ENCODE data around the gene GRIK4.

Gene GRIK4

GRCh38 chr11:120735035-120735434 lies 223.5 kb downstream of the GRIK4 start:
- H3K4me3 ChIP-seq (ENCODE audit: low read length, poor library complexity, severe bottlenecking): no peak overlapping the region
- no peak for TF ChIP-seq EZH2phosphoT487 (IDR thresholded peaks at IDR 0.05; ENCODE audit: borderline replicate concordance)
- TF ChIP-seq, protein P1, sequence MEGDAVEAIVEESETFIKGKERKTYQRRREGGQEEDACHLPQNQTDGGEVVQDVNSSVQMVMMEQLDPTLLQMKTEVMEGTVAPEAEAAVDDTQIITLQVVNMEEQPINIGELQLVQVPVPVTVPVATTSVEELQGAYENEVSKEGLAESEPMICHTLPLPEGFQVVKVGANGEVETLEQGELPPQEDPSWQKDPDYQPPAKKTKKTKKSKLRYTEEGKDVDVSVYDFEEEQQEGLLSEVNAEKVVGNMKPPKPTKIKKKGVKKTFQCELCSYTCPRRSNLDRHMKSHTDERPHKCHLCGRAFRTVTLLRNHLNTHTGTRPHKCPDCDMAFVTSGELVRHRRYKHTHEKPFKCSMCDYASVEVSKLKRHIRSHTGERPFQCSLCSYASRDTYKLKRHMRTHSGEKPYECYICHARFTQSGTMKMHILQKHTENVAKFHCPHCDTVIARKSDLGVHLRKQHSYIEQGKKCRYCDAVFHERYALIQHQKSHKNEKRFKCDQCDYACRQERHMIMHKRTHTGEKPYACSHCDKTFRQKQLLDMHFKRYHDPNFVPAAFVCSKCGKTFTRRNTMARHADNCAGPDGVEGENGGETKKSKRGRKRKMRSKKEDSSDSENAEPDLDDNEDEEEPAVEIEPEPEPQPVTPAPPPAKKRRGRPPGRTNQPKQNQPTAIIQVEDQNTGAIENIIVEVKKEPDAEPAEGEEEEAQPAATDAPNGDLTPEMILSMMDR (conservative IDR thresholded peaks at IDR 0.05; ENCODE audit: low read length): no peak
- no peaks in the 10 kb centered on the region for H3K27me3 ChIP-seq (ENCODE audit: insufficient read depth, low read length, poor library complexity, severe bottlenecking)
- H3K36me3 ChIP-seq (ENCODE audit: insufficient read depth, low read length): no peaks in the 10 kb centered on the region
- H3K4me1 ChIP-seq (ENCODE audit: insufficient read depth, low read length, poor library complexity, severe bottlenecking): no peaks in the 10 kb centered on the region
- no peak overlapping the region for H3K4me2 ChIP-seq (ENCODE audit: low read depth, low read length, poor library complexity, severe bottlenecking)
- H3K9me2 ChIP-seq (replicated peaks; ENCODE audit: low read depth, low read length): no peaks in the 10 kb centered on the region
- H3F3A ChIP-seq (ENCODE audit: low read depth): no peaks in the 10 kb centered on the region
- no peaks in the 10 kb centered on the region for H3K79me2 ChIP-seq (ENCODE audit: insufficient read depth, low read length)
- no peaks in the 10 kb centered on the region for H3K9me3 ChIP-seq (ENCODE audit: insufficient read depth, low read depth, low read length)
- H4K20me1 ChIP-seq (ENCODE audit: insufficient read depth, low read length, poor library complexity, severe bottlenecking): no peaks in the 10 kb centered on the region
- no peak overlapping the region for H3K9ac ChIP-seq (ENCODE audit: low read depth, low read length, poor library complexity, severe bottlenecking)
- no peak overlapping the region for H2AFZ ChIP-seq (ENCODE audit: low read length)

GRCh38 chr11:120738516-120739046 lies 227.0 kb downstream of the GRIK4 start:
- no peak overlapping the region for H2AFZ ChIP-seq (ENCODE audit: low read length)
- no peak overlapping the region for H3K9ac ChIP-seq (ENCODE audit: low read depth, low read length, poor library complexity, severe bottlenecking)
- TF ChIP-seq EZH2phosphoT487 (IDR thresholded peaks at IDR 0.05; ENCODE audit: borderline replicate concordance): no peak
- no peaks in the 10 kb centered on the region for H3K36me3 ChIP-seq (ENCODE audit: insufficient read depth, low read length)
- H3K4me2 ChIP-seq (ENCODE audit: low read depth, low read length, poor library complexity, severe bottlenecking): no peak overlapping the region
- H3K9me3 ChIP-seq (ENCODE audit: insufficient read depth, low read depth, low read length): no peaks in the 10 kb centered on the region
- no peaks in the 10 kb centered on the region for H3K27me3 ChIP-seq (ENCODE audit: insufficient read depth, low read length, poor library complexity, severe bottlenecking)
- H3F3A ChIP-seq (ENCODE audit: low read depth): no peaks in the 10 kb centered on the region
- H3K9me2 ChIP-seq (replicated peaks; ENCODE audit: low read depth, low read length): no peaks in the 10 kb centered on the region
- no peaks in the 10 kb centered on the region for H4K20me1 ChIP-seq (ENCODE audit: insufficient read depth, low read length, poor library complexity, severe bottlenecking)
- no peaks in the 10 kb centered on the region for H3K4me1 ChIP-seq (ENCODE audit: insufficient read depth, low read length, poor library complexity, severe bottlenecking)
- H3K4me3 ChIP-seq (ENCODE audit: low read length, poor library complexity, severe bottlenecking): no peak overlapping the region
- H3K79me2 ChIP-seq (ENCODE audit: insufficient read depth, low read length): no peaks in the 10 kb centered on the region

DNA sequence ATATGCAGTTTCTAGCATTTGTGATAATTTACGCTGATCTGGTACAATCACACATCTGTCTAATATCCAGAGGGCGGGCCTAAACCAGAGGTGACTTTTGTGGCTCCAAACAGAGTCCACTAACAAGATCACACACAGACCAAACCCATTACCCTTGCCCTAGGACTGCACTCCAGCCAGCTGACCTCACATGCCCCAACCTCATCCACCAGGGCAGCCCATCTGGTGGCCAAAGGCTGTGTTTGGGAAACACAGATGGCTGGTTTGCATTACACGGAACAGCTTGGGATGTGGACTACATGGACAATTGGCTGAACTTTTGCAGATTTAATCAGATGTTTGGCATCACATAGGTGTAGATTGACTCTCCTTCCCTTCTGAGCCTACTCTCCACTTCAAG lies 228.2 kb downstream of the GRIK4 start:
- Histone ChIP-seq H3K4me3 (ENCODE audit: low read length, poor library complexity, severe bottlenecking) (no peak overlapping the region), H2AFZ (ENCODE audit: low read length) (no peak overlapping the region), H3K9ac (ENCODE audit: low read depth, low read length, poor library complexity, severe bottlenecking) (no peak overlapping the region), H3K9me2 (replicated peaks; ENCODE audit: low read depth, low read length) (no peaks in the 10 kb centered on the region), H3K27me3 (ENCODE audit: insufficient read depth, low read length, poor library complexity, severe bottlenecking) (no peaks in the 10 kb centered on the region), H3F3A (ENCODE audit: low read depth) (no peaks in the 10 kb centered on the region), H3K4me1 (ENCODE audit: insufficient read depth, low read length, poor library complexity, severe bottlenecking) (no peaks in the 10 kb centered on the region), H3K36me3 (ENCODE audit: insufficient read depth, low read length) (no peaks in the 10 kb centered on the region), H3K79me2 (ENCODE audit: insufficient read depth, low read length) (no peaks in the 10 kb centered on the region), H3K4me2 (ENCODE audit: low read depth, low read length, poor library complexity, severe bottlenecking) (no peak overlapping the region), H4K20me1 (ENCODE audit: insufficient read depth, low read length, poor library complexity, severe bottlenecking) (no peaks in the 10 kb centered on the region), H3K9me3 (ENCODE audit: insufficient read depth, low read depth, low read length) (no peaks in the 10 kb centered on the region)
- no peak for TF ChIP-seq EZH2phosphoT487 (IDR thresholded peaks at IDR 0.05; ENCODE audit: borderline replicate concordance)
- TF ChIP-seq, protein P1 (conservative IDR thresholded peaks at IDR 0.05; ENCODE audit: low read length): no peak

- Histone ChIP-seq H3K4me1 (ENCODE audit: insufficient read depth, low read length, poor library complexity, severe bottlenecking) (no peaks in the 10 kb centered on the region), H4K20me1 (ENCODE audit: insufficient read depth, low read length, poor library complexity, severe bottlenecking) (no peaks in the 10 kb centered on the region), H3K36me3 (ENCODE audit: insufficient read depth, low read length) (no peaks in the 10 kb centered on the region), H3K27me3 (ENCODE audit: insufficient read depth, low read length, poor library complexity, severe bottlenecking) (no peaks in the 10 kb centered on the region), H3F3A (ENCODE audit: low read depth) (no peaks in the 10 kb centered on the region), H3K79me2 (ENCODE audit: insufficient read depth, low read length) (no peaks in the 10 kb centered on the region), H3K4me3 (ENCODE audit: low read length, poor library complexity, severe bottlenecking) (no peak overlapping the region), H2AFZ (ENCODE audit: low read length) (no peak overlapping the region), H3K9ac (ENCODE audit: low read depth, low read length, poor library complexity, severe bottlenecking) (no peak overlapping the region), H3K4me2 (ENCODE audit: low read depth, low read length, poor library complexity, severe bottlenecking) (no peak overlapping the region), H3K9me3 (ENCODE audit: insufficient read depth, low read depth, low read length) (no peaks in the 10 kb centered on the region), H3K9me2 (replicated peaks; ENCODE audit: low read depth, low read length) (no peaks in the 10 kb centered on the region)
- TF ChIP-seq, protein P1 (conservative IDR thresholded peaks at IDR 0.05; ENCODE audit: low read length): no peak
- TF ChIP-seq EZH2phosphoT487 (IDR thresholded peaks at IDR 0.05; ENCODE audit: borderline replicate concordance): no peak
Observed at GRCh38 chr11:120740380-120740779, 228.8 kb downstream of the GRIK4 start.
